Stimulated activated CD4-positive, alpha-beta T cell treated with anti-CD3 and anti-CD28 coated beads, Interleukin-2, amount 100 ng/mL, for 24 hours (primary cell): ENCODE measurements around the gene C14orf93.
"Not testable (repeated sequence)": the region's sequence is repeated elsewhere in the genome, so short reads cannot be mapped to it uniquely, and the experiment has no call there.

Experiments used
- DNase-seq, 2 donors: peaks; one replicate each; pipeline ENCODE4 v3.0.0-alpha.2; 2020

Gene C14orf93

DNA sequence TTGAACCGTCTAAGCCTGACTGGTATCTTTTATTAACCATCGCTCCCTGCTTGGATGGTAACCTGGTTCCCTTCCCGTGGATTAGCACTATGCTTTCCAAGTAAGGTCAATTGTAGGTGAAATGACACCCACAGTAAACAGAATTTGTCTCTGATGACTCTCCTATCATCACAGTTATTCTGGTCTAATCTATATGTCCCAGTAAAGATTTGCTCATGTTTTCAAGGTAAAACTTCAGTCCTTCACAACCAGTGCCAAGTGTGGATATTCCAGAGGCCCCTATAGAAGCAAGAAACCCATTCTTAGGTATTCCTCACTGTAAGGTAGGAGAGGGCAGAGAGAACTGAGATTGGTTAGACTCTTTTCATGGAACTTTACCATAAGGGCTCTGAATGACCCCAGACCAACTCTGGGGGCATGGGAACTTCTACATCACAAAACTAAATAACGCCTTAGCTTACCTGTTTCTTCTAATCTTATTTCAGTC is 43.1 kb downstream of the C14orf93 start:
- no peak for DNase-seq

DNA sequence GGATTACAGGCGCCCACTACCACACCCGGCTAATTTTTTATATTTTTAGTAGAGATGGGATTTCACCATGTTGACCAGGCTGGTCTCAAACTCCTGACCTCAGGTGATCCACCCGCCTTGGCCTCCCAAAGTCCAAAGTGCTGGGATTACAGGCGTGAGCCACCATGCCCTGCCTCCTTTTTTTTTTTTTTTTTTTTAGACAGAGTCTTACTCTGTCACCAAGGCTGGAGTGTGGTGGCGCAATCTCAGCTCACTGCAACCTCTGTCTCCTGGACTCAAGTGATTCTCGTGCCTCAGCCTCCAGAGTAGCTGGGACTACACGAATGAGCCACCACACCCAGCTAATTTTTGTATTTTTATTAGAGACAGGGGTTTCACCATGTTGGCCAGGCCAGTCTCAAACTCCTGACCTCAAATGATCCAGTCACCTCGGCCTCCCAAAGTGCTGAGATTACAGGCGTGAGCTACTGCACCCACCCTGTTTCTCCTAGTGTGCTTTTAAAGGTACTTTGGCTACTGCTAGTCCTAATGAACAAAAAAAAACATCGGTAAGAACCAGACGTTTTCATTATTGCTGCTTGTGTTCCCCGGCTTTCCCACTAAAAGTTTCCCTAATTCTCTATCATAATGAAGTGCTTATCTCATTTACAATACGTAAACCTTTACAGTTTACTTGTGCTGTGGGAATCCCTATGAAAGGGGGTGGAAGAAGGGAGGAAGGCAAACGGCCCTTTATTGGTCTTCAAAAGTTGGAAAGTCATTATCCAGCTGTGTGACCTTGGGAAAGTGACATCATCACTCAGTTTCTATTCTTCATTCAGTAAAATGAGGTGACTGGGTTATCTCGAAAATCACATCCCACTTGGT is 43.8 kb downstream of the C14orf93 start:
- not testable (repeated sequence) for DNase-seq

DNA sequence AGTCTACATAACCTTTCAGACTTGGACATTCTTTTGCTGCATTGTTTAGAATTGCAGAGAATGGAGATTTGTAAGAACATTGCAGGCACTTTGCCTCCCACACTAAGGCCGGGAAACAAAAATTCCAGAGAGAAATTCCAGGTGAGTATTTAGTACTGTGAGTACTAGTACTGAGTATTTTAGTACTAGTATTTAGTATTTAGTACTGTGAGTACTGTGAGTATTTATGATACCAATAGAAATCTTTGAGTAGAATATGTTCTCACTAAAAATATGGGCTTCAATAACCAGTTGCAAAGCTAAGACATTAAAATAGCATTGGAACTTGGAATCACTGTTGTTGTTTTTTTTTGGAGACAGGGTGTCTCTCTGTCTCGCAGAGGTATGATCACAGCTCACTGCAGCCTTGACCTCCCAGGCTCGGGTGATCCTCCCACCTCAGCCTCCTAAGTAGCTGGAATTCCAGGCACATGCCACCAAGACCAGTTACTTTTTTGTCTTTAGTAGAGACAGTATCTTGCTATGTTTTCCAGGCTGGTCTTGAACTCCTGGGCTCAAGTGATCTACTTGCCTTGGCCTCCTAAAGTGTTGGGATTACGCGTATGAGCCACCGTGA is 47.8 kb downstream of the C14orf93 start:
- no peak for DNase-seq

DNA sequence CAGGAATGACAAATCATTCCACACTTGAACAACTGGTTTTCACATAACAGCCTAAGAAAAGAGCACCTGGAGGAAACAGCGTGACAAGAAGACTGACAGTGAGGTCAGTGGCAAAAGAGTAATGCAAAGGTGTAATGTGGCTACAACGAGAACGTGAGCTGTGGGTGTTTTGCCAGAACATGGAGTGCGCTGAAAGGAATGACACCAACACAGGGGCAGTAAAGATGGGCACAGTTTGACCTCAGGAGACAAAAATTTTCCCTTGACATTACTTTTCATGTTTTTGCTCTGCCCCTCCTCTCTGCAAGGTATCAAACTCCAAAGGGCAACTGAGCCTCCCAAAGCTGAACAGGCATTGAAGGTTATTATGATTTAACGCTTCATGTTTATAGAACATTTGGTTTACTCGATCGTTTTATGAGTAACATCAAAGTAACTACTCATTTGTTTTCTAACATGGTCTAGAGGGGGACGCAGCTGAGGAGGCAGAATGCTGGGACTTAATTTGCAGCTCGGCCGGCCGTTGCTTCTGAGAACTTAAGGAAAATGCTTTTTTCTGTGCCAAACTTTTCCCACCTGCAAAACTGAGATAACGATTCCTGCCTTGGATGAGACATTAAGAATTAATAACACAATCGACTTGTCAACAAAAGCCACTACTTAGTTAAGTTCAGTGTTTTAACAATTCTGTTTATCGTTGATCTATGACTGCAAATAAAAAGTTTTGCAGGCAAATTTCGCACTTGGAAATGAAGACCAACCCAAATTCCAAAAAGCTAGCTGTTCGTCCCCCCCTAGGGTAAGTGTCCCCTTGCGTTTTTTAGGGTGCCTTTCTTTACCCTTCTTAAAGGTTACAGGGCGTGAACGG is 54.0 kb downstream of the C14orf93 start:
- DNase-seq: no peak

DNA sequence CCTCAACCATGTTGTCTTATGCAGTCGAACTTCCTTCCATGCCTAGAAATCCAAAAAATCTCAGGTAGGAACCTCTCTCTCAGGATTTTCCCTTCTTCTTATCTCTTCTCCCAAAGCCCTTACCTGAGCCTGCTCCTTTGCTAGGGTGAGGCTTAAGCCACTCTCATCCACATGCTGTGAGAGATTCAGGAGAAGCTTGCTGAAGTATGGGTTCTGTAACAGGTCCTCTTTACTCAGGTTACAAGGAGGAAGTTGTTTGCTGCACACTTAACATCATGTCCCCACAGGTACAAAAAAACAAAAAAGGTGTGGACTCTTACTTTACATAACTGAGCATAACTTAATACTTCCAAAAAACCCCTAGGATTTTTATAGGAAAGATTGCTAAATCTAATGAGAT is 57.5 kb downstream of the C14orf93 start:
- no peak for DNase-seq

DNA sequence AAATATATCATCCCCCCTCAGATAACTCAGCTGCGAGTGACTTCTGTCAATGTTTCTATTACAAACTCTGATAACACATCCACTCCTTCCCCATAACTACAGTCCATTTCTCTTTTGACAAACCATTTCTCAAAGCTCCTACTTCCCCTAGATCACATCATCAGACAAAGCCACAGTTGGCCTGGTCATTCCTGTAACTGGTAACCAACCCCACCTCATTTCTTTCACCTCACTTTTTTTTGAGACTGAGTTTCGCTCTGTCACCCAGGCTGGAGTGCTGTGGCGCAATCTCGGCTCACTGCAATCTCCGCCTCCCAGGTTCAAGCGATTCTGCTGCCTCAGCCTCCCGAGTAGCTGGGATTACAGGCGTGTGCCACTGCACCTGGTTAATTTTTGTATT is 58.1 kb downstream of the C14orf93 start:
- DNase-seq: not testable (repeated sequence)

DNA sequence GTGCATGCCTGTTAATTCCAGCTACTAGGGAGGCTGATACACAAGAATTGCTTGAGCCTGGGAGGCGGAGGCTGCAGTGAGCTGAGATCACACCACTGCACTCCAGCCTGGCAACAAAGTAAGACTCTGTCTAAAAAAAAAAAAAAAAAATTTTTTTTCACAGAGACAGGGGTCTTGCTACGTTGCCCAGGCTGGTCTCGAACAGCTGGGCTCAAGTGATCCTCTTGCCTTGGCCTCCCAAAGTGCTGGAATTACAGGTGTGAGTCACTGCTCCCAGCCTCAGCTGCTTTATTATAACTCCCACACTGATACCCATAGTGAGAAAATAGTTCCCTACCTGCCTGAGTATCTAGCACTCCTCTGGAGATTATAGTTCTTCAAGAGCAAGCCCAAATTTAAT is 64.3 kb downstream of the C14orf93 start:
- DNase-seq: no peak

DNA sequence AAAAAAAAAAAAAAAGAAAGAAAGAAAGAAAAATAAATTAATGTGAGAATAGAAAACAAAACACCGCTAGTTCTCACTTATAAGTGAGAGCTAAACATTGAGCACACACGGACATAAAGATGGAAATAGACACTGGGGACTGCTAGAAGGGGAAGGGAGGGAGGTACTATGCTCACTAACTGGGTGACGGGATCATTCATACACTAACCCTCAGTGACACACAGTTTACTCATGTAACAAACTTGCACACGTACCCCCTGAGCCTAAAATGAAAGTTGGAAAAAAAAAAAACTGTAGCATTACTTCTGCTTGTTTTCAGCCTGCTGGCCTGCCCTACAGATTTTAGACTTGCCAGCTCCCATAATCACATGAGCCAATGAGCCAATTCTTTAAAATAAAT is 70.3 kb downstream of the C14orf93 start:
- DNase-seq: no peak
